Ovary (tissue), 9 donors: ENCODE measurements around the gene RASAL2. TPM values are rescaled to one million over a fixed set of nuclear protein-coding genes. Genes with fewer than 3 reads are reported as not detected.
"Not testable (repeated sequence)": the region's sequence is repeated elsewhere in the genome, so short reads cannot be mapped to it uniquely, and the experiment has no call there.

Experiments
- DNase-seq, 5 donors: peaks; one replicate each; pipeline ENCODE4 v3.0.0-alpha.2; 2019 to 2020
- H3K27ac ChIP-seq, 2 donors: fragments of 200-600 bp; one replicate each; pipeline versions ENCODE4 v1.5.1 to v1.8.0; 2019 to 2022
- H3K27me3 ChIP-seq: fragments of 200-600 bp; one replicate; pipeline ENCODE4 v1.8.0; 2022
- H3K36me3 ChIP-seq: fragments of 200-600 bp; sonication (generic); one replicate; pipeline ENCODE4 v1.5.1; 2019
- H3K4me1 ChIP-seq: one replicate; pipeline ENCODE4 v1.8.1; 2013; ENCODE audit warnings: mild to moderate bottlenecking, moderate library complexity; ENCODE audit not compliant: insufficient read depth
- H3K4me3 ChIP-seq: fragments of 200-600 bp; sonication (generic); one replicate; pipeline ENCODE4 v1.5.1; 2017
- H3K9me3 ChIP-seq, 2 donors: fragments of 200-600 bp in 1 of 2; sonication (generic) in 1 of 2; one replicate each; pipeline versions ENCODE4 v1.5.1 to v1.8.1; 2013 to 2019; ENCODE audit warnings: mild to moderate bottlenecking in 1 of 2, moderate library complexity in 1 of 2
- CTCF ChIP-seq, 3 donors: fragments of 450-650 bp in 2 of 3; fragments of 200-600 bp in 1 of 3; IDR thresholded peaks; one replicate each; pipeline versions ENCODE4 v1.5.1 to v1.8.0; 2016 to 2022; ENCODE audit warnings: antibody characterized with exemption in 3 of 3, mild to moderate bottlenecking in 1 of 3
- EP300 ChIP-seq: sonication (generic); formaldehyde crosslinking; IDR thresholded peaks from one replicate; pipeline ENCODE4 v1.6.1; 2017; ENCODE audit warnings: antibody characterized with exemption
- POLR2A ChIP-seq: fragments of 450-650 bp; IDR thresholded peaks from one replicate; pipeline ENCODE4 v1.6.1; 2017; ENCODE audit warnings: antibody characterized with exemption, mild to moderate bottlenecking, moderate library complexity
- WGBS, 3 donors: extraction: QIAGEN DNeasy Blood & Tissue Kit in 1 of 3; methylation state at CpG; one replicate each; pipeline versions ENCODE4 v1.1.5 to v1.1.7; 2013 to 2017; 5-methylcytosine and 5-hydroxymethylcytosine counted together
- intact Hi-C, 4 donors: fragments of 100-400 bp; cut with DNase I; formaldehyde crosslinking; loops; one replicate each; pipeline versions ENCODE4 v1.11.0 to v1.15.1; 2022 to 2023
- polyA plus RNA-seq, 2 donors: library from polyadenylated mRNA; stranded (reverse); fragments of 200-250 nt in 1 of 2; fragments of 350-450 nt in 1 of 2; fragmentation: Illumina TruSeq in 1 of 2; extraction: RNeasy Lipid Tissue Mini Kit (QIAGEN cat#74804) in 1 of 2; gene quantifications; one replicate each; pipeline ENCODE4 v1.2.3, GENCODE V29; 2013 to 2014
- total RNA-seq, 7 donors: library from RNA; depleted of rRNA in 2 of 7; stranded (reverse); fragments of >200 nt in 2 of 7; fragmentation: NEBNext Ultra II Directional in 3 of 7; extraction: Animal tissue kit (Norgen Biotek cat#: 25700) in 3 of 7; gene quantifications; one replicate each; pipeline versions ENCODE4 v1.1.0 to v1.2.4, GENCODE V29; 2016 to 2023
- donor health status: DM: no; HTN: no; CAD: no; lungs with moderate emphysema.
- donor health status: DM: no; HTN: no; CAD: no.
- donor health status: Bipolar disorder and iron deficiency.
- donor health status: DM: yes; HTN: yes; CAD: no.
- donor health status: DM: no; HTN: no; CAD: no.
- donor health status: DM: yes; HTN: yes; CAD: no.

RASAL2 gene
- total and polyA plus RNA-seq, 9 donors = 4.2 to 20.5 (median 11.5) TPM

GRCh38 chr1:178345807-178346206 lies 251.9 kb downstream of the RASAL2 start:
- 90 to 95% (median 91%) methylated on average over 1 of the region's 1 CpG for WGBS, 3 donors
- H3K27ac ChIP-seq = no peak overlapping the region
- H3K27me3 ChIP-seq = no peaks in the 10 kb centered on the region
- no peak for TF ChIP-seq POLR2A
- DNase-seq = no peak
- H3K9me3 ChIP-seq = no peaks in the 10 kb centered on the region
- no peaks in the 10 kb centered on the region for H3K36me3 ChIP-seq
- peaks cover 5% of the 10 kb centered on the region for H3K4me1 ChIP-seq
- intact Hi-C loops = no loop called here
- H3K4me3 ChIP-seq = no peak overlapping the region

- WGBS, 3 donors = 47 to 69% (median 59%) methylated on average over 3 of the region's 3 CpGs
- Histone ChIP-seq H3K4me3 (no peak overlapping the region), H3K4me1 (peaks cover 5% of the 10 kb centered on the region), H3K27me3 (no peaks in the 10 kb centered on the region), H3K9me3 (peaks cover 0 to 4% of the 10 kb centered on the region in 2 donors), H3K27ac (no peak overlapping the region), H3K36me3 (no peaks in the 10 kb centered on the region)
- TF ChIP-seq CTCF (IDR thresholded peaks at IDR 0.05) (no peak), EP300 (no peak), POLR2A (no peak)
- intact Hi-C loops = no loop called here
- no peak for DNase-seq
These were observed 255.9 kb downstream of the RASAL2 start for GRCh38 chr1:178349801-178350200.

GRCh38 chr1:178351911-178352310 lies 258.0 kb downstream of the RASAL2 start:
- H3K4me3 ChIP-seq, H3K27ac ChIP-seq, intact Hi-C loops, H3K4me1 ChIP-seq, H3K36me3 ChIP-seq, H3K27me3 ChIP-seq, H3K9me3 ChIP-seq, DNase-seq: not testable (repeated sequence)
- 6 to 16% (median 9%) methylated on average over 1 of the region's 1 CpG for WGBS, 3 donors

GRCh38 chr1:178352790-178353416 lies 259.0 kb downstream of the RASAL2 start:
- WGBS, 3 donors = 97 to 99% (median 99%) methylated on average over 4 of the region's 4 CpGs
- Histone ChIP-seq H3K27ac (no peak overlapping the region), H3K9me3 (peaks cover 0 to 4% of the 10 kb centered on the region in 2 donors), H3K4me3 (no peak overlapping the region), H3K27me3 (no peaks in the 10 kb centered on the region), H3K4me1 (peaks cover 5% of the 10 kb centered on the region), H3K36me3 (no peaks in the 10 kb centered on the region)
- intact Hi-C loops = no loop called here
- TF ChIP-seq POLR2A = no peak
- TF ChIP-seq EP300 = no peak
- no peak for TF ChIP-seq CTCF (IDR thresholded peaks at IDR 0.05)
- DNase-seq = no peak

- no peaks in the 10 kb centered on the region for H3K36me3 ChIP-seq
- no peak overlapping the region for H3K27ac ChIP-seq
- TF ChIP-seq POLR2A = no peak
- no peak for TF ChIP-seq EP300
- no peak for TF ChIP-seq CTCF (IDR thresholded peaks at IDR 0.05)
- H3K4me1 ChIP-seq = peaks cover 5% of the 10 kb centered on the region
- WGBS, 3 donors = 95 to 100% (median 97%) methylated on average over 1 of the region's 1 CpG
- DNase-seq = no peak
- no peak overlapping the region for H3K4me3 ChIP-seq
- H3K9me3 ChIP-seq = peaks cover 0 to 4% of the 10 kb centered on the region in 2 donors
- intact Hi-C loops = no loop called here
- H3K27me3 ChIP-seq = no peaks in the 10 kb centered on the region
These were observed 259.6 kb downstream of the RASAL2 start for GRCh38 chr1:178353524-178353923.
